Endothelial cell of umbilical vein (primary cell): ENCODE results near the gene ADCY9. TPM values are rescaled to one million over a fixed set of nuclear protein-coding genes. Genes with fewer than 3 reads are reported as not detected.

Experiments used
- BruUV-seq: library from RNA; stranded (reverse); fragments of 400-500 nt; replicated peaks from 2 replicates; lab custom pipeline; 2021; lab: Mats Ljungman, UMichigan
- CTCF ChIA-PET: fragments of 300-600, 350-600 bp; sonication (Branson Sonifier 250); formaldehyde crosslinking; loops from one replicate; lab custom pipeline; 2021; ENCODE audit warnings: antibody characterized with exemption, inconsistent platforms; lab: Charles Lee
- POLR2A ChIA-PET: fragments of 300-600, 350-600 bp; sonication (Branson Sonifier 250); formaldehyde crosslinking; loops from one replicate; lab custom pipeline; 2021; ENCODE audit warnings: antibody characterized with exemption, inconsistent platforms; lab: Charles Lee
- DNase-seq: peaks from one replicate; pipeline ENCODE4 v3.0.0-alpha.2; 2011; ENCODE audit warnings: low read depth, low spot score
- FAIRE-seq: peaks from 2 replicates; lab custom pipeline; 2011; peaks lifted over from hg19 to GRCh38; lab: Jason Lieb, UNC
- H2AFZ ChIP-seq: 2 replicates; pipeline ENCODE4 v1.6.0; 2012; ENCODE audit warnings: low read depth, low read length, control low read depth, inconsistent platforms
- H3K27ac ChIP-seq: 2 replicates; pipeline ENCODE4 v1.5.1; 2011; ENCODE audit warnings: low read depth, mild to moderate bottlenecking, control low read depth, low read length, moderate library complexity; ENCODE audit not compliant: insufficient read depth
- H3K27me3 ChIP-seq, 2 experiments: 2 replicates each; pipeline versions ENCODE4 v1.6.0 to v1.6.1; 2011; ENCODE audit warnings: low read length in 2 of 2, mixed read lengths in 1 of 2; ENCODE audit not compliant: control insufficient read depth in 2 of 2, insufficient read depth in 2 of 2
- H3K36me3 ChIP-seq, 2 experiments: 2 replicates in 1 of 2; 3 replicates in 1 of 2; pipeline ENCODE4 v1.5.1; 2011; ENCODE audit warnings: low read length in 2 of 2, mild to moderate bottlenecking in 1 of 2, moderate library complexity in 1 of 2; ENCODE audit not compliant: control insufficient read depth in 2 of 2, insufficient read depth in 2 of 2; ENCODE audit errors: extremely low read depth in 1 of 2
- H3K4me1 ChIP-seq: 3 replicates; pipeline ENCODE4 v1.5.1; 2011; ENCODE audit warnings: mild to moderate bottlenecking, low read length; ENCODE audit not compliant: control insufficient read depth, insufficient read depth; ENCODE audit errors: extremely low read depth
- H3K4me2 ChIP-seq: 2 replicates; pipeline ENCODE4 v1.6.1; 2011; ENCODE audit warnings: low read length, control low read depth, mixed read lengths; ENCODE audit not compliant: insufficient read depth
- H3K4me3 ChIP-seq, 3 experiments: fragments of 200-600 bp in 1 of 3; sonication (generic), shearing (Covaris generic) in 1 of 3; replicated peaks in 1 of 3; 2 replicates each; pipeline ENCODE4 v1.5.1; 2011 to 2016; ENCODE audit warnings: control low read depth in 3 of 3, low read length in 3 of 3, mild to moderate bottlenecking in 2 of 3, inconsistent platforms in 1 of 3, low read depth in 1 of 3, moderate library complexity in 1 of 3; ENCODE audit not compliant: insufficient read depth in 1 of 3
- H3K79me2 ChIP-seq: 2 replicates; pipeline ENCODE4 v1.6.0; 2012; ENCODE audit warnings: low read length, inconsistent platforms; ENCODE audit not compliant: control insufficient read depth, insufficient read depth
- H3K9ac ChIP-seq: replicated peaks from 2 replicates; pipeline ENCODE3; 2011; ENCODE audit warnings: low read length, control low read depth; ENCODE audit not compliant: insufficient read depth; ENCODE audit errors: extremely low read depth
- H3K9me1 ChIP-seq: replicated peaks from 3 replicates; pipeline ENCODE4 v1.6.0; 2011; ENCODE audit warnings: mild to moderate bottlenecking, low read length; ENCODE audit not compliant: control insufficient read depth, insufficient read depth; ENCODE audit errors: extremely low read depth
- H3K9me3 ChIP-seq: replicated peaks from 2 replicates; pipeline ENCODE4 v1.5.1; 2012; ENCODE audit warnings: low read length, inconsistent platforms; ENCODE audit not compliant: control insufficient read depth, insufficient read depth
- H4K20me1 ChIP-seq: replicated peaks from 2 replicates; pipeline ENCODE3; 2011; ENCODE audit warnings: mild to moderate bottlenecking, low read length; ENCODE audit not compliant: control insufficient read depth, insufficient read depth; ENCODE audit errors: extremely low read depth
- CTCF ChIP-seq, 2 donors: IDR thresholded peaks; 1 replicate in 1 of 2; 2 replicates in 1 of 2; pipeline ENCODE4 v1.5.1; 2011; ENCODE audit warnings: low read length in 2 of 2, mild to moderate bottlenecking in 2 of 2, moderate library complexity in 2 of 2, control low read depth in 1 of 2, inconsistent platforms in 1 of 2, low read depth in 1 of 2; ENCODE audit not compliant: insufficient read depth in 1 of 2; ENCODE audit errors: extremely low read depth in 1 of 2
- EZH2 ChIP-seq: IDR thresholded peaks from 2 replicates; pipeline ENCODE4 v1.6.1; 2012; ENCODE audit warnings: borderline replicate concordance, low read depth, mild to moderate bottlenecking, moderate library complexity, low read length, inconsistent platforms; ENCODE audit not compliant: severe bottlenecking
- FOS ChIP-seq: IDR thresholded peaks from 2 replicates; pipeline ENCODE4 v1.6.1; 2011; ENCODE audit warnings: mild to moderate bottlenecking, low read length, moderate library complexity, borderline replicate concordance; ENCODE audit not compliant: insufficient read depth
- GATA2 ChIP-seq: IDR thresholded peaks from 2 replicates; pipeline ENCODE4 v1.7.0; 2011; ENCODE audit warnings: low read depth, mild to moderate bottlenecking, moderate library complexity, mixed read lengths, low read length; ENCODE audit not compliant: insufficient read length, insufficient read depth
- JUN ChIP-seq: IDR thresholded peaks from 2 replicates; pipeline ENCODE4 v1.6.1; 2011; ENCODE audit warnings: borderline replicate concordance, low read depth; ENCODE audit not compliant: insufficient read length, insufficient read depth
- MAX ChIP-seq: IDR thresholded peaks from 2 replicates; pipeline ENCODE4 v1.6.1; 2011; ENCODE audit not compliant: insufficient read depth, insufficient read length
- MYC ChIP-seq: IDR thresholded peaks from one replicate; pipeline ENCODE4 v1.6.1; 2011; ENCODE audit warnings: mild to moderate bottlenecking, low read depth, low read length
- POLR2A ChIP-seq: IDR thresholded peaks from 2 replicates; pipeline ENCODE4 v1.6.1; 2012; ENCODE audit warnings: low read depth, mild to moderate bottlenecking, control low read depth, low read length
- POLR2AphosphoS5 ChIP-seq: IDR thresholded peaks from 2 replicates; pipeline ENCODE4 v1.6.1; 2012; ENCODE audit warnings: low read depth, mild to moderate bottlenecking, control low read depth, low read length, moderate library complexity; ENCODE audit not compliant: insufficient read depth
- dilution Hi-C: fragments of 300-500 bp; cut with MboI; formaldehyde crosslinking; loops from one replicate; pipeline ENCODE4 v1.15.0; 2019; ENCODE audit warnings: low sequenced_read_pairs; ENCODE audit not compliant: extremely low pct_ligation_motif_present
- intact Hi-C: fragments of 100-400 bp; cut with micrococcal nuclease; formaldehyde crosslinking; loops from one replicate; pipeline ENCODE4 v1.10.0; 2022
- polyA plus RNA-seq, 4 experiments: library from polyadenylated mRNA; depleted of rRNA in 3 of 4; stranded (reverse) in 3 of 4; unstranded in 1 of 4; fragments of >200 nt; gene quantifications; 2 replicates each; pipeline versions ENCODE4 v1.2.1 to v1.2.3, GENCODE V29; 2011 to 2012; ENCODE audit warnings: missing spikeins in 1 of 4
- total RNA-seq: library from RNA; stranded (reverse); gene quantifications from 2 replicates; pipeline ENCODE4 v1.2.3, GENCODE V29; 2021

The ADCY9 gene
- total and polyA plus RNA-seq, 2 donors (not counting 3 experiments of a cell fraction or from before 2014, with no cell fraction given) = 6.8 to 14.0 TPM

- Histone ChIP-seq H3K4me3 (no peak overlapping the region), H3K4me1 (no peaks in the 10 kb centered on the region), H4K20me1 (no peaks in the 10 kb centered on the region), H3K9me1 (no peaks in the 10 kb centered on the region), H2AFZ (no peak overlapping the region), H3K27me3 (no peaks in the 10 kb centered on the region), H3K9me3 (no peaks in the 10 kb centered on the region), H3K79me2 (no peaks in the 10 kb centered on the region), H3K36me3 (no peaks in the 10 kb centered on the region), H3K4me2 (no peak overlapping the region), H3K9ac (no peak overlapping the region), H3K27ac (no peak overlapping the region)
- ChIA-PET POLR2A (no interaction called here), CTCF (no interaction called here)
- no TSS peak for BruUV-seq
- dilution Hi-C loops (no loop called here), intact Hi-C loops (no loop called here)
- TF ChIP-seq POLR2AphosphoS5 (no peak), CTCF (IDR thresholded peaks at IDR 0.05; ENCODE audit: extremely low read depth in 1 of 2, insufficient read depth in 1 of 2, low read depth in 1 of 2, low read length in 2 of 2) (no peak), MYC (no peak), GATA2 (no peak), MAX (no peak), EZH2 (no peak), FOS (no peak), POLR2A (no peak), JUN (no peak)
- no peak for FAIRE-seq
- no peak for DNase-seq
These were observed 81.3 kb downstream of the ADCY9 start for GRCh38 chr16:4034963-4035362.
